Stimulated activated CD8-positive, alpha-beta memory T cell treated with anti-CD3 and anti-CD28 coated beads, Interleukin-15, amount 100 ng/mL, for 24 hours (primary cell): ENCODE data around the gene RGL2.
"Not testable (repeated sequence)": the region's sequence is repeated elsewhere in the genome, so short reads cannot be mapped to it uniquely, and the experiment has no call there.

Experiments
- DNase-seq: peaks from one replicate; pipeline ENCODE4 v3.0.0-alpha.2; 2020; ENCODE audit warnings: low read depth

The RGL2 gene

DNA sequence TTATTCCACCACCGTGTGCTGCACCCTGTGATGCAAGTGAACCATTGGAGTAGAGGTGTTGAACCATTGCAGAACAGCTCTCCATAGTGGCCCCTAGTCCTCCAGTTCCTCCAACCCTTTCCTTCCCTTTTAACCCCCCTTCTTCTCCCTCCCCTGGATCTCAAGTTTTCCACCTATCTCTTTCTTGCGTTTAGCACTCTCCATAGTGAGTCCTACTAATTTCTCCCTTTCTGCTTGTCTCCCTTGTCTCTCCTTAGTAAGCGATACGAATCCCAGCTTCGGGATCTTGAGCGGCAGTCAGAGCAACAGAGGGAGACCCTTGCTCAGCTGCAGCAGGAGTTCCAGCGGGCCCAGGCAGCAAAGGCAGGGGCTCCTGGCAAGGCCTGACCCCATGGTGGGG is 8.3 kb downstream of the RGL2 start:
- no peak for DNase-seq

DNA sequence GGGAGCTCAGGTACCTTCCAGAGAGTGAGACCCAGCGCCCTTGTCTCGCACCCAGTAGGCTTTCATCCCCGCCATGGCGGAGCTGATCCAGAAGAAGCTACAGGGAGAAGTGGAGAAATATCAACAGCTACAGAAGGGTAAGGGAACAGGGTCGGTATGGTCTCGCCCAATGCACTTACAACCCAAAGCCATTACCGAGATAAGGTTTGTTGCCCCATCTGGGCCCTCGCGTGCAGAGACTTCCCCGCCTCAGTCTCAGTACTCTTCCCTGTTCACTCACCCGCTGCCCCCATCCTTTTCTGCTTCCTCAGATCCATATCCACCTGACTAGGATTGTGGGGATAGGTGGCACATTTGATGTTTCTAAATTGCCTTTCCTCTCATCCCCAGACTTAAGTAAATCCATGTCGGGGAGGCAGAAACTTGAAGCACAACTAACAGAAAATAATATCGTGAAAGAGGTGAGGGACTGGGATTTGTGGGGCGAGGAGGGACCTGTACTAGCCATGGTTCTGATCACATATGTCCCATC is 8.9 kb downstream of the RGL2 start:
- no peak for DNase-seq

DNA sequence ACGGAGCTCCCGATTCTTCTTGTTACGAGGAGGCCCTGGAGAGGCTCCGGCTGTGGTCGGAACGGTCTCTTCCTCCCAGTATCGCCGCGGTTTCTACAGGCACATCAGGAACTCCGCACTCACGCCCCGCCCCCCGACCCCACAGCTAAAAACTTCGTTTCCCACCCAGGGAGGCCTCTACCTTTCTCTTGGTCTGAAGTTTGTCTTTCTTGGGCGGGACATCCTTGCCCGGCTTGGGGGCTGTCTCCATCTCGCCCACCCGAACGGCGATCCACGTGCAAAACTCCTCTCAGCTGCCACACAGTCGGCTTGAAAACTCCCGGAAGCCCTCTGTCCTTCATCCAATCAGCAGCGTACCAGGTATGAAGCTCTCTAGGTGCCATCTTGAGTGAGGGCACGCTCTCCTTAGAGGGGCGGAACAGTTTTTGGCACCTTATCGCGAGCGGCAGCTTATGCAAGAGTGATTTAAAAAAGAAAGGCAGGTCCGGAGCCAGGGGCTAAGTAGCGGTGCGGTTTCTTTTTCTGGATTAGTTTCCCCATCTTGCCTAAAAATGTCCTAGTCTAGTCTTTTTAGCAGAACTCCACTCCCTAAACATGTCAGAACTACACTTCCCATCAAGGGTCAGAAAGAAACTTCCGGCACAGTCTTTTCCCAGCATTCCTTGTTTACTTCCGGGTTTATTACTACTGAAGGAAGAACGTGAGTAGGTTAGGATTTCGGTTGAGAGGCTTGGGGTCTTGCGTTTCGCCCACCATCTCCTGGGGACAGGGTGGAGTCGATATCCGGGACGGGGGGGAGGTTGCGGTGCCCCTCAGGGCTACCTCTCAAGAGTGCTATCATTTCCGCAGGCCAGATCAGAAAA is 9.6 kb downstream of the RGL2 start, which contains the start of the genes PFDN6 and WDR46:
Gene PFDN6, plus strand, starts transcription at position 681 of the 863 bp plus-strand sequence. CDS start 256 bp downstream, outside the sequence.
Gene WDR46, minus strand, starts transcription at position 319 of the 863 bp plus-strand sequence. Its CDS starts 69 bp downstream, at position 250.
- no peak for DNase-seq

DNA sequence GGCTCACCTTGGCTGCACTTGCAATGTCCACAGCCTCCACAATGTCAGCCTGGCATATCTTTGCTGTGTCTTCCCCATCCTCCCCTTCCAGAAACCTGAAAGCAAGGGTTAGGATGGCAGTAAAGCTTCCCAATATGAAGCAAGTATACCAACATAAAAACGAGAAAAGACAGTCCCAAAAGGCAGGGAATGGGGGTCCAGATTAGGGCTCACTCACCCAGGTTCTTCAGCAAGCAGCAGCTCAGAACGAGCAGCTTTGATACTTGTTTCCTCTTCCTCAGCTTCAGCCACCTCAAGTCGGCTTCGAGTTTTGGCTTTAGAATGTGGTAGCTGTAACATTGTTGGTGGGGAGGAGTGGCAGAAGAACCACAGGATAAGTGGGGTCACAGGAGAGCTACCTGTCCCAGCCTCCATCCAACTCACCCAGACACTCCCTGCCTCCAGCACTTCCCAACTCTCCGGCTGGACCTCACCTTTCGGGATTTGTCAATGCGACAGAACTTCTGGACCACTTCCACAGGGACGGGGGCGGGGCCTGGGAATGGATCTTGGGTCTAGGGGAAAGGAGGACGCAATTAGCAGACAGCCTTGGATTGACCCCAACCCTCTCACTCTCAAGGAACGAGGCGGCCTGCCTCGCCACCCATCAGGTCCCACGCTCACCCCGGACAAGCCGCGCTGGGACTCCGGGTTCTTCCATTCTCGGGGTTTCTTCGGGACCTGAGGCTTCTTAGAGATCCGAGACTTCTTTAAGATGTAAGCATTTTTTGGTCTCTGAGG is 10.4 kb downstream of the RGL2 start:
- DNase-seq, result no peak

DNA sequence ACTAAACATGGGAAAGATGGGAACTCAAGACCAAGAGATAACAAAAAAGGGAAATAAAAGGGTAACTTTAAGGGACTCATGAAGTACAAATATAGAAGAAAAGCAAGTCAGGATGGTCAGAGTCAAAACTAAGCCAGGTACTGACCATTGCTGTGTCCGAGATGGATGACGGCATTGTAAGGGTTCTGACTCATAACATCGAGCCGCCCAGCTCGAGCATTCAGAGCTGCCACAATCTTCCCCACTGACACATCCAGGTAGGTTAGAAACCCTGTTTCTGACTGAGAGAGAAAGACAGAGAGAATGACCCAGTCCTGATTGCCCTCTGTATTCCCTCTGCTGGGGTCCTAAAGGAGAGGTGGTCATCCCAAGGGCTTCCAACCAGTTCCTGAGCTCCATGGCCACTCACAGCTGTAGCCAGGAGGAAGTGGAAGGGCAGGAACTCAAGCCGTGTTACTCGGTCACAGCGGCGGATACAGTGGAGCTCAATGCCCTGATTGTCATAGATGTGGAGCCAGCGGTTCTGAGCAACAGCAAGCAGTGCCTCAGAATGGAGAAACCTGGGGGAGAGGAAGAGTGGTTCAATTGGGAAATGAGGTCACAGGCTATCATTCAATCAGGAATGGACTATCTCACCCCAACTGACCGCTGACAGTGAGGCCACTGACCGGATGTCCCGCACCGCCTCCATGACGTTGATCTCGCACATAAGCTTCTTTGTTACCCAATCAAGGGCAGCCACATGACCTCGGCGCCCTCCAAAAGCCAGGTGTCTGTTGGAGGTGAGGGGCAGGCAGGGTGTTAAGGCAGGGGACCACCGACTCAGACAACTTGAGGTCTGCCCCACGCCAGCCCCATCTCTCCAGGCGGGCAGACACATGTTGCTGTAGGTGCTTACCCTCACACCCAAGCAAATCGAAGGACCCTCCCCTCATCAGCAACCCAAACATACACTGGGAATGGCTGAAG is 11.5 kb downstream of the RGL2 start:
- DNase-seq, result no peak

DNA sequence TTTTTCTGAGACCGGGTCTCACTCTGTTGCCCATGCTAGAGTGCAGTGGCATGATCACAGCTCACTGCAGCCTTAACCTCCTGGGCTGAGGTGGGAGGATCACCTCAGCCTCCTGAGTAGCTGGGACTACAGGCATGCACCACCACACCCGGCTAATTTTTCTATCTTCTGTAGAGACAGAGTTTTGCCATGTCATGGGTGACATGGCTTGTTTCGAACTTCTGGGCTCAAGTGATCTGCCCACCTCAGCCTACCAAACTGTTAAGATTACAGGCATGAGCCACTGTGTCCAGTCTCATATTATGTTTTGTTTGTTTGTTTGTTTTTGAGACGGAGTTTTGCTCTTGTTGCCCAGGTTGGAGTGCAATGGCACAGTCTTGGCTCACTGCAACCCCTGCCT is 13.5 kb downstream of the RGL2 start:
- DNase-seq, result not testable (repeated sequence)

DNA sequence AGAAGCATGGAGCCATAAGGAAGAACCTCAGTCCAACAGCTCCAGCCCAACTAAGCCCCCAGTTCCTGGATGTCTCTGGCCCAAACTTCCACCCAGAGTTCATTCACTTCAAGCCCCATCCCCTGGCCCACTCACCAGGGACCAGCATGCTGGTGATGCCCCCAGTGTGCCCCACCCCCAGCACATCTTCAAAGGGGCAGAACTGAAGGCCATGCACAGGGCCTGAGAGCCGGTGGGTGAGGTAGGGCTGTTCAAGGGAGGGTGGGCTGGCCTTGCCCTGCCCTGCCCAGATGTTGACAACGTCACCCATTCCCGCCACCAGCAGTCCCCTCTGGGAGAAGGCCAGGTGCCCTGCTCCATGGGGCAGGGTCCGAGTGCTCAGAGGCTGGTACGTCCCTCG is 18.2 kb downstream of the RGL2 start:
- DNase-seq, result no peak

DNA sequence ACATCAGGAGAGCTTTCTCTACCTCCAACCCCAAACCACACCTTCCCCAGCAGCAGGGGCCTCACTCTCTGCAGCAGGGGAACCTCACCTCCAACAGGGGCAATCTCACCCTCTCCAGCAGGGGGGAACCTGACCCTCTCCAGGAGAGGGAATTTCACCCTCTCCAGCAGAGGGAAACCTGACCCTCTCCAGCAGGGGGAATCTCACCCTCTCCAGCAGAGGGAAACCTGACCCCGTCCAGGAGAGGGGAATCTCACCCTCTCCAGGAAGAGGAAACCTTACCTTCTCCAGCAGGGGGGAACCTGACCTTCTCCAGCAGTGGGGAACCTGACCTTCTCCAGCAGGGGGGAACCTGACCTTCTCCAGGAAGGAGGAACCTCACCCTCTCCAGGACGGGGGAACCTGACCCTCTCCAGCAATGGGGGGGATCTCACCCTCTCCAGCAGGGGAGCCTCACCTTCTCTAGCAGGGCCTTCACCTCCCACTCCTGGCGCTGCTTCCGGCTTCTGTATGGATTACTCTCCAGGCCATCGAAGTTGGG is 18.7 kb downstream of the RGL2 start:
- DNase-seq, result no peak

DNA sequence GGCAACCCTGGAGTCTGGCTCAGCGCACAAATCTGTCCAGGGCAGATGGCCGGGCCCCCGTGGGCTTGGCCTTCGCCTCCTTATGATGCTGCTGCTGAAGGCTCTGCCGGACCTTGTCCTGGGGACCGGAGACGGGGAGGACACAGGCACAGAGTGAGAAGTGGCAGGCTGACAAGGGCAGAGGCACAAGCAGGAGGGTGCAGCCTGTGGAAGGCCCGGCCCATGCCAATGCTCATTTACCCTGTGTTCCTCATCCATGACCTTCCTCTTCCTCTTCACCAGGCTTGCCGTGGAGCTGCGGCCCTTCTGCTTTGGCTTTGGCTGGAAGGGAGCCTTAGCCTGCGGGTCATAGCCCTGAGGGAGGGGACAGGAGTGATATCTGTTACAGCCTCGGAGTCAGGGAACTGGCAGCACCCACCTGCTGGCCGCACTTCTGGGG is 19.5 kb downstream of the RGL2 start:
- DNase-seq, result no peak

DNA sequence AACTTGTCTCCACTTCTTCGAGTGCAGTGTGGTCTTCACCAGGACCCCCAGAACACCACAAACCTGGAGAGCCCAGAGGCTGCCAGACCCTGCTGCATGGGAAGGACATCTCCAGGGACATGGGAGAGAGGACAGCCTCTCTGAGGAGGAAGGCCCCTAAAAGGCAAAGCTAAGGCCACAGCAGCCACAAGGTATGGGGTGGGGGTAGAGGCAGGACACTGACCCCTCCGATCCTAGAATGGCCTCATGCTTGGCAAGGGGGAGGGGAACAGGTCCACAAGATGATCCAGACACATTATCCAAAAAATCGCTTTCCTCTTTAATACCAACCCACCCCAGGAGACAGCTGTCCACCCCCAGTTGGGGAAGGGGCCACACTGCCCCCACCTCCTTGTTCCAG is 19.9 kb downstream of the RGL2 start:
- no peak for DNase-seq

DNA sequence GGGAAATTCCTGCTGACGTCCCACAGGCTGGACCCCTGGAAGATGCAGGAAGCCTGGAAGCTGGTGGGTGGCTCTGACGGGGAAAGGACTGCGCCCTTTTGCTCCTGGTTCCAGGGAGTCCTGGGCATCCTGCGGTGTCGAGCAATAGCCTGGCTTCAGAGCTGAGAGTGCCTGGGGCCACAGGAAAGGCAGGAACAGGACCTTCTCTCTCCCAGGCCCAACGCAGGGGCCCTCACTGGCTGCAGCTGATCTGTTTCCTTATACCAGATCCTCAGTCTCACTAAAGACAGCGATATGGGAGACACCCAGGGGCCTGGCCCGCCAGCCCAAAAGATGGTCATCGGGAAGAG is 20.4 kb downstream of the RGL2 start:
- DNase-seq, result no peak

DNA sequence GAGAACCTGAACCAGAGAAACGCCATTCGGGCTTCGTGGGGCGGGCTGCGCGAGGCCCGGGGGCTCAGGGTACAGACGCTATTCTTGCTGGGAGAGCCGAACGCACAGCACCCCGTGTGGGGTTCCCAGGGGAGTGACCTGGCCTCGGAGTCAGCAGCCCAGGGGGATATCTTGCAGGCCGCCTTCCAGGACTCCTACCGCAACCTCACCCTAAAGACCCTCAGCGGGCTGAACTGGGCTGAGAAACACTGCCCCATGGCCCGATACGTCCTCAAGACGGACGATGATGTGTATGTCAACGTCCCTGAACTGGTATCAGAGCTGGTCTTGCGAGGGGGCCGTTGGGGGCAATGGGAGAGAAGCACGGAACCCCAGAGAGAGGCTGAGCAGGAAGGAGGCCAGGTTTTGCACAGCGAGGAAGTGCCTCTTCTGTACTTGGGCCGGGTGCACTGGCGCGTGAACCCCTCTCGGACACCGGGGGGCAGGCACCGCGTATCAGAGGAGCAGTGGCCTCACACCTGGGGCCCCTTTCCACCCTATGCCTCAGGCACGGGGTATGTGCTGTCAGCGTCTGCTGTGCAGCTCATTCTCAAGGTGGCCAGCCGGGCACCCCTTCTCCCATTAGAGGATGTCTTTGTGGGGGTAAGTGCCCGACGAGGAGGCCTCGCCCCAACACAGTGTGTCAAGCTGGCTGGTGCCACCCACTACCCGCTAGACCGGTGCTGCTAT is 20.9 kb downstream of the RGL2 start:
- no peak for DNase-seq

DNA sequence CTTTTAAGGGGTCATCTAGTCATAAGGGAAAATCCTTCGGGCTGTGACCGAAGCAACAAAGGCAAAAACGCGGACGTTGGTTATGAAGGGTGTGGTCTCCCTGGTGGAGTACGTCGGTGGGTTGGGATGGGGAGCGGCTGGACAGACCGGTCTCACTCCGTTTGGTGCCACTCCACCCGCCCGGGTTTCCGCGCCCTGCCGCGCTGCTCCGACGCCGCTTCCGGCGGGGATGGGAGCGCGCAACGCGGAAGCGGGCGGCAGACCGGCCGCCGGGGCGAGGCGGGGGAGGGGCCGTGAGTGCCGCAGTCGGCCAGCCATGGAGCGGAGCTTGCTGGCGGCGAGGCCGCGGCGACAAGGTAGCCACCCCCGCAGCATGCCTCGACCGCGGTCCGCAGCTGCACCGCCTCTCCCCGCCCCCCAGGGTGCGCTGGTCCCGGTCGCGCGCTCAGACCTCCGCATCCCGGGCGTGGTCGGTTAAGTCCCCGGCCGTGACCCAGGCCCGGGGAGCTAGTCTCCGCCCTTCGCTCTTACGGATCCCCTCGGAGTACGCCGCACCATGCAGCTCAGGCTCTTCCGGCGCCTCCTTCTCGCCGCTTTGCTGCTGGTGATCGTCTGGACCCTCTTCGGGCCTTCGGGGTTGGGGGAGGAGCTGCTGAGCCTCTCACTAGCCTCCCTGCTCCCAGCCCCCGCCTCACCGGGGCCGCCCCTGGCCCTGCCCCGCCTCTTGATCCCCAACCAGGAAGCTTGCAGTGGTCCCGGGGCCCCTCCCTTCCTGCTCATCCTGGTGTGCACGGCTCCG is 21.7 kb downstream of the RGL2 start, which contains the start of gene B3GALT4:
Gene B3GALT4, plus strand, starts transcription at position 260 of the 799 bp plus-strand sequence. Its CDS starts 297 bp downstream, at position 557.
- DNase-seq, result peak; percentile 69

DNA sequence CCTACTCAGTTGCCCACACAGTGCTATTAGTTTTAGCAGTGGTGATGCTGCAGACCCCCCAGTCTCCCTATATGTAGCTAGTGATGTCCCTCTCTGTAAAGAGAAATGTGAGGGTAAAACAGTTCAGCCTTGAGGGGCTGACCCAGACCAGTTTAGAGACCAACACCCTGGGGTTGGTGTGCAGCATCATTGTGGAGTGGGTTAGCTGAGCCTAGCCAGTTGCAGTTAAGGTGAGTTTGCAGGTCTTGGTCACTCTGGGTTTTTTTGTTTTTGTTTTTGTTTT is 22.2 kb downstream of the RGL2 start:
- DNase-seq, result no peak

DNA sequence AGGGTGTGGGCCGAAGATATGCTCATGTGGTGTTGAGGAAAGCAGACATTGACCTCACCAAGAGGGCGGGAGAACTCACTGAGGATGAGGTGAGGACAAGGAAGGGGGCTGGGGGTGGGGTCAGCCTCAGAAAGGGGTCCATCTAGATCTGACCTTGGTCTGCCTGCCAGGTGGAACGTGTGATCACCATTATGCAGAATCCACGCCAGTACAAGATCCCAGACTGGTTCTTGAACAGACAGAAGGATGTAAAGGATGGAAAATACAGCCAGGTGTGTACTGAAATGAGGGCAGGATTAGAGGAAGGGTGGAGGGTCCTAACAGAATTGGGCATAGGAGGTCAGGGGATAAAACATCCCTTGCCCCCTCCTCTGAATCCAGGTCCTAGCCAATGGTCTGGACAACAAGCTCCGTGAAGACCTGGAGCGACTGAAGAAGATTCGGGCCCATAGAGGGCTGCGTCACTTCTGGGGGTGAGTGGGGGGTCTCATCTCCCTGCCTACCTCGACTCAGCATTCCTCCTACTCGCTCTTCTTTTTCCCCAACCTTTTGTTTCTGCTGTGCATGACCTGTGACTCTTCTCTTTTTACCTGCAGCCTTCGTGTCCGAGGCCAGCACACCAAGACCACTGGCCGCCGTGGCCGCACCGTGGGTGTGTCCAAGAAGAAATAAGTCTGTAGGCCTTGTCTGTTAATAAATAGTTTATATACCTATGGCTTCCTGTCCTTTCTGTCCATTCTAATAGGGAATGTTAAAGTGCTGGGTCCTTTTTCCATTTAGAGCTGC is 22.8 kb downstream of the RGL2 start:
- DNase-seq, result not testable (repeated sequence)

DNA sequence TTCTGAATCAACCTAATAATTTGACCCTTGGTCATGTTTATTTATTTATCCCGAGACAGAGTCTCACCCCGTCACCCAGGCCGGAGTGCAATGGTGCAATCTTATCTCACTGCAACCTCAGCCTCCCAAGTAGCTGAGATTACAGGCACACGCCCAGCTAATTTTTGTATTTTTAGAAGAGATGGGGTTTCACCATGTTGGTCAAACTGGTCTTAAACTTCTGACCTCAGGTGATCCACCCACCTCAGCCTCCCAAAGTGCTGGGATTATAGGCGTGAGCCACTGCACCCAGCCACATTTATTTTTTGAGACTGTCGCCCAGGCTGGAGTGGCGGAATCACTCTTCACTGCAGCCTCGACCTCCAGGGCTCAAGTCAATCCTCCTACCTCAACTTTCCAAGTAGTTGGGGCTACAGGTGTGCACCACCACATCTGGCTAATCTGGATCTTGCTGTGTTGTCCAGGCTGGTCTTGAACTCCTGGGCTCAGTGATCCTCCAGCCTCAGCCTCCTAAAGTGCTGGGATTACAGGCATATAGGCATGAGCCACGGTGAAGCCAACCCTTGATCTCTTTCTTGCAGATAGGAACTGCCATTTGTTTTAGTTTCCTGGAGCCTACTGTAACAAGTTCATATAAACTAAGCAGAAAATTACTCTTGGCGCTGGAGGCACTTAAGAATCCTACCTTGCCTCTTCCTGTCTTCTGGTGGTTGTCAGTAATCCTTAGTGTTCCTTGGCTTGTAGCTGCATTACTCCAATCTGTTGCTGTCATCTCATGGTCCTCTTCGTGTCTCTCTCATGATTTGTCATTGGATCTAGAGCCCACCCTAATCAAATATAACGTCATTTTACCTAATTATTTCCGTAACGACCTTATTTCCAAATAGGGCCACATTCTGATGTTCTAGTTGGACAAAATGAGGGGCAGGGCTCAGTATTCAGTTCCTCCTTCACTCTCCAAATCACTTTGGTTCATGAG is 24.5 kb downstream of the RGL2 start:
- no peak for DNase-seq

DNA sequence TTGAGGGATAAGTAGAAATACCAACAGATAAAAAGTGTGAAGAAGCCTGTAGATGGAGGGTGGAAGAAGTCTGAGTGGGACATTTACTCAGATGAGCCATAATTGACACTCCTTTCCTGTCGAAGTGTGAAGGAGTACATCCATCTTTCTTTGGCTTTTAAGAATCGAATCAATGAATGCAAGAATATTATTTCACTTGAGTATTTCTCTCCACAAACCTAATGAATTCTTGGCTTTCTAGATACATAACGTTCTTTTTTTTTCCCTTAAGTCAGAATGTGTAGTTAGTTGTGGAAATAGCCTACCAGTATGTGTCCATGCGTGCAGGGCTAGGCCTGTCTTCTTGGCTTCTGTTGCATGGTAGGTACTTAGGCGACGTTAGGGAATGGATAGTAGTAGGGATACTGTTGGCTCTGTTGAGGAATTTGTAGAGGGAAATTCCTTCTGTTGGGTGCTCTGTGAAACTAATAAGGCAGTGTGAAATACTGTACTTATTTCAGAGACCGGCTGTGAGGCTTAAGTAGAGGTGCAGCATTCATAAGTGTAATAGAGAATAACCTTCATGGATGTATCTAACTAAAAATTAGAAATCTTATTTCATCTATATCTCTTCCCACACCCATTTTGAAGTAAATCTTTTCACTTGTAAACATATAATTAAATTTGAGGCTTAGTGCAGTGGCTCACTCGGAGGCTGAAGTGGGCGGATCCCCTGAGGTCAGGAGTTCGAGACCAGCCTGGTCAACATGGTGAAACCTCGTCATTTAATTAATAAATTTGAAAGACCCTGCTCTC is 25.4 kb downstream of the RGL2 start:
- no peak for DNase-seq
